Mesenchymal stem cell (in vitro differentiated cells and primary cell): ENCODE measurements around the gene OR2A12.

Experiments
- DNase-seq: peaks from one replicate; pipeline ENCODE4 v3.0.0-alpha.2; 2013
- H2AFZ ChIP-seq: one replicate; pipeline ENCODE4 v1.6.1; 2013; ENCODE audit warnings: low read depth, mild to moderate bottlenecking, control low read depth, inconsistent platforms, low read length, moderate library complexity
- H2AK5ac ChIP-seq: 2 replicates; pipeline ENCODE4 v1.6.1; 2013; ENCODE audit warnings: low read length, moderate library complexity, mild to moderate bottlenecking, inconsistent platforms; ENCODE audit not compliant: severe bottlenecking
- H2BK120ac ChIP-seq: one replicate; pipeline ENCODE4 v1.6.1; 2013; ENCODE audit warnings: low read depth, mild to moderate bottlenecking, inconsistent platforms, low read length, moderate library complexity
- H2BK12ac ChIP-seq, 2 experiments: one replicate each; pipeline ENCODE4 v1.6.1; 2013; ENCODE audit warnings: inconsistent platforms in 2 of 2, low read length in 2 of 2, mild to moderate bottlenecking in 2 of 2, moderate library complexity in 2 of 2, control low read depth in 1 of 2
- H2BK15ac ChIP-seq: one replicate; pipeline ENCODE4 v1.6.1; 2013; ENCODE audit warnings: mild to moderate bottlenecking, low read depth, inconsistent platforms; ENCODE audit not compliant: poor library complexity, severe bottlenecking
- H2BK5ac ChIP-seq: 2 replicates; pipeline ENCODE4 v1.6.1; 2013; ENCODE audit warnings: low read depth, mild to moderate bottlenecking, low read length, control low read depth, inconsistent platforms; ENCODE audit not compliant: poor library complexity, severe bottlenecking
- H3K14ac ChIP-seq, 2 experiments: one replicate each; pipeline ENCODE4 v1.6.1; 2013; ENCODE audit warnings: inconsistent platforms in 2 of 2, low read length in 2 of 2, control low read depth in 1 of 2, mild to moderate bottlenecking in 1 of 2, moderate library complexity in 1 of 2
- H3K18ac ChIP-seq, 2 experiments: one replicate each; pipeline ENCODE4 v1.6.1; 2013; ENCODE audit warnings: inconsistent platforms in 2 of 2, low read length in 2 of 2, control low read depth in 1 of 2, low read depth in 1 of 2, mild to moderate bottlenecking in 1 of 2
- H3K23ac ChIP-seq, 2 experiments: one replicate each; pipeline ENCODE4 v1.6.1; 2013; ENCODE audit warnings: inconsistent platforms in 2 of 2, low read length in 2 of 2, mild to moderate bottlenecking in 2 of 2, moderate library complexity in 2 of 2, control low read depth in 1 of 2
- H3K27ac ChIP-seq: 2 replicates; pipeline ENCODE4 v1.5.1; 2013; ENCODE audit warnings: mild to moderate bottlenecking, moderate library complexity, low read length, control low read depth, inconsistent platforms; ENCODE audit not compliant: poor library complexity, severe bottlenecking
- H3K27me3 ChIP-seq, 2 experiments: 2 replicates each; pipeline versions ENCODE4 v1.6.1 to v1.7.0; 2013; ENCODE audit warnings: low read length in 2 of 2, mild to moderate bottlenecking in 2 of 2, moderate library complexity in 2 of 2, control low read depth in 1 of 2, inconsistent platforms in 1 of 2; ENCODE audit not compliant: control insufficient read depth in 1 of 2, insufficient read depth in 1 of 2
- H3K36me3 ChIP-seq, 2 experiments: 2 replicates each; pipeline versions ENCODE4 v1.6.1 to v1.7.0; 2013; ENCODE audit warnings: low read length in 2 of 2, control low read depth in 1 of 2, inconsistent platforms in 1 of 2, low read depth in 1 of 2, mild to moderate bottlenecking in 1 of 2; ENCODE audit not compliant: insufficient read depth in 2 of 2, control insufficient read depth in 1 of 2
- H3K4ac ChIP-seq, 2 experiments: one replicate each; pipeline ENCODE4 v1.6.1; 2013; ENCODE audit warnings: inconsistent platforms in 2 of 2, low read length in 2 of 2, mild to moderate bottlenecking in 2 of 2, moderate library complexity in 2 of 2, control low read depth in 1 of 2, low read depth in 1 of 2
- H3K4me1 ChIP-seq: 2 replicates; pipeline ENCODE4 v1.6.1; 2013; ENCODE audit warnings: low read depth, low read length, control low read depth; ENCODE audit not compliant: control insufficient read depth, insufficient read depth
- H3K4me2 ChIP-seq: 2 replicates; pipeline ENCODE4 v1.6.1; 2013; ENCODE audit warnings: low read length, mild to moderate bottlenecking, inconsistent platforms; ENCODE audit not compliant: poor library complexity, severe bottlenecking
- H3K4me3 ChIP-seq, 2 experiments: 2 replicates each; pipeline versions ENCODE4 v1.5.1 to v1.7.0; 2013; ENCODE audit warnings: low read length in 2 of 2, mild to moderate bottlenecking in 2 of 2, control low read depth in 1 of 2, low read depth in 1 of 2; ENCODE audit not compliant: insufficient read depth in 1 of 2
- H3K79me1 ChIP-seq: replicated peaks from 2 replicates; pipeline ENCODE4 v1.6.1; 2013; ENCODE audit warnings: mild to moderate bottlenecking, control low read depth, low read length, inconsistent platforms; ENCODE audit not compliant: poor library complexity, severe bottlenecking
- H3K9ac ChIP-seq: 2 replicates; pipeline ENCODE4 v1.7.0; 2013; ENCODE audit warnings: mild to moderate bottlenecking, low read length, moderate library complexity
- H3K9me3 ChIP-seq: 2 replicates; pipeline ENCODE4 v1.7.0; 2013; ENCODE audit warnings: mild to moderate bottlenecking, low read length; ENCODE audit not compliant: control insufficient read depth
- H4K8ac ChIP-seq: one replicate; pipeline ENCODE4 v1.6.1; 2013; ENCODE audit warnings: inconsistent platforms, mild to moderate bottlenecking, low read length, moderate library complexity
- H4K91ac ChIP-seq: one replicate; pipeline ENCODE4 v1.6.1; 2013; ENCODE audit warnings: mild to moderate bottlenecking, low read length, inconsistent platforms
- WGBS: methylation state at CpG from one replicate; pipeline ENCODE4 v1.1.7; 2013; ENCODE audit warnings: mixed read lengths; 5-methylcytosine and 5-hydroxymethylcytosine counted together

Gene OR2A12

GRCh38 chr7:144132262-144132661 lies 46.2 kb downstream of the OR2A12 start:
- no peak overlapping the region for H3K4me2 ChIP-seq
- no peak overlapping the region for H3K23ac ChIP-seq
- H3K36me3 ChIP-seq: no peaks in the 10 kb centered on the region
- no peak overlapping the region for H2BK120ac ChIP-seq
- H3K9me3 ChIP-seq: no peaks in the 10 kb centered on the region
- H4K91ac ChIP-seq: no peak overlapping the region
- no peak overlapping the region for H3K14ac ChIP-seq
- H2AK5ac ChIP-seq: no peak overlapping the region
- H2BK5ac ChIP-seq: no peak overlapping the region
- no peak overlapping the region for H2BK12ac ChIP-seq
- H3K4me3 ChIP-seq: no peak overlapping the region
- H2BK15ac ChIP-seq: no peak overlapping the region
- no peak overlapping the region for H4K8ac ChIP-seq
- no peak overlapping the region for H2AFZ ChIP-seq
- WGBS: 74% methylated on average over 3 of the region's 3 CpGs
- H3K27me3 ChIP-seq: no peaks in the 10 kb centered on the region
- DNase-seq: no peak
- H3K18ac ChIP-seq: no peak overlapping the region
- H3K79me1 ChIP-seq: no peaks in the 10 kb centered on the region
- H3K4me1 ChIP-seq: no peaks in the 10 kb centered on the region
- no peak overlapping the region for H3K27ac ChIP-seq
- no peak overlapping the region for H3K4ac ChIP-seq
- no peak overlapping the region for H3K9ac ChIP-seq

DNA sequence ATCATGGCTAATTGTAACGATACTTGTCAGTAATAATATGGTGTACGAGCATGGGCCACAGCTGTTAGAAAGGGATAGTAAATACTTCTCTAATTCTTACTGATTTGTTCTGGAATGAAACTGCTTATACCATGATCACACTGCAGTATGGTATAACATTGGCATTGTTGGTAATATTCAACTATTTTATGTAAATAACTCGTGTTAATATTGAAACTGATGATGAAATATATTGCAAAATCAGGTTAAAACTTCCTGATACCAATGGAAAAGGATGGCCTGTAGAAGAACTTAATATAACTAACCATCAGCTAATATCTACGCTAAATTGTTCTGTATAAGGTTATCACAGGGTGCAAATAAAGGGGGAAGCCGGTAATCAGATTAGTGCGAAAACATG lies 47.2 kb downstream of the OR2A12 start:
- WGBS: 75% methylated on average over 2 of the region's 6 CpGs

DNA sequence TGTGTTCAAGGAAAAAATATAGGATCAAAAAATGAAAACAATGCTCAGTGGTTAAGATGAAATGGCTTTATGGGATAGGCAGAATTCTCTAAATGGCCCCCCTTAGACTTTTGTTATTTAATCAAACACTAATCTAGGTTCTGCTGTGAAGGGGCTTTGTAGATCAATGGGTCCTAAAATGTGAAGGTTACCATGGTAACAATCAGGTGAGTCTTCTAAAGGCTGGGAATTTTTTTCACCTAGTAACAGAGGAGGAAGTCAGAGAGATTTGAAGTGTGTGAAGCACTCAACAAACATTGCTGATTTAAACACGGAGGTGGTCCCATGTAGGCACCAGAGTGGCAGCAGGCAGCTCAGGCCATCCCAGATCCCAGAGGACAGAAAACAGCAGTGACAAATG lies 48.0 kb downstream of the OR2A12 start:
- no peaks in the 10 kb centered on the region for H3K9me3 ChIP-seq
- H2BK12ac ChIP-seq: no peak overlapping the region
- H3K23ac ChIP-seq: no peak overlapping the region
- H4K8ac ChIP-seq: no peak overlapping the region
- no peak overlapping the region for H2BK120ac ChIP-seq
- no peak overlapping the region for H3K4me3 ChIP-seq
- no peak overlapping the region for H3K4ac ChIP-seq
- H2BK5ac ChIP-seq: no peak overlapping the region
- no peak overlapping the region for H4K91ac ChIP-seq
- H3K14ac ChIP-seq: no peak overlapping the region
- no peak overlapping the region for H3K18ac ChIP-seq
- no peaks in the 10 kb centered on the region for H3K79me1 ChIP-seq
- H2AFZ ChIP-seq: no peak overlapping the region
- H3K4me1 ChIP-seq: no peaks in the 10 kb centered on the region
- no peak overlapping the region for H3K9ac ChIP-seq
- no peak overlapping the region for H2BK15ac ChIP-seq
- H3K27me3 ChIP-seq: no peaks in the 10 kb centered on the region
- no peak overlapping the region for H2AK5ac ChIP-seq
- no peak overlapping the region for H3K4me2 ChIP-seq
- 91% methylated on average over 1 of the region's 1 CpG for WGBS
- no peaks in the 10 kb centered on the region for H3K36me3 ChIP-seq
- H3K27ac ChIP-seq: no peak overlapping the region
- DNase-seq: no peak

More for the DNA sequence above, 47.2 kb downstream of the OR2A12 start:
- H4K8ac ChIP-seq: no peak overlapping the region
- H3K23ac ChIP-seq: no peak overlapping the region
- no peaks in the 10 kb centered on the region for H3K79me1 ChIP-seq
- no peaks in the 10 kb centered on the region for H3K9me3 ChIP-seq
- no peak overlapping the region for H3K4me3 ChIP-seq
- no peaks in the 10 kb centered on the region for H3K4me1 ChIP-seq
- no peak overlapping the region for H2BK120ac ChIP-seq
- no peak overlapping the region for H3K4me2 ChIP-seq
- H3K9ac ChIP-seq: no peak overlapping the region
- H3K36me3 ChIP-seq: no peaks in the 10 kb centered on the region
- H3K4ac ChIP-seq: no peak overlapping the region
- no peak overlapping the region for H2BK5ac ChIP-seq
- no peak overlapping the region for H3K27ac ChIP-seq
- H2AK5ac ChIP-seq: no peak overlapping the region
- no peak overlapping the region for H3K18ac ChIP-seq
- no peak overlapping the region for H3K14ac ChIP-seq
- H2BK12ac ChIP-seq: no peak overlapping the region
- H3K27me3 ChIP-seq: no peaks in the 10 kb centered on the region
- no peak overlapping the region for H4K91ac ChIP-seq
- H2AFZ ChIP-seq: no peak overlapping the region
- H2BK15ac ChIP-seq: no peak overlapping the region
- DNase-seq: no peak

DNA sequence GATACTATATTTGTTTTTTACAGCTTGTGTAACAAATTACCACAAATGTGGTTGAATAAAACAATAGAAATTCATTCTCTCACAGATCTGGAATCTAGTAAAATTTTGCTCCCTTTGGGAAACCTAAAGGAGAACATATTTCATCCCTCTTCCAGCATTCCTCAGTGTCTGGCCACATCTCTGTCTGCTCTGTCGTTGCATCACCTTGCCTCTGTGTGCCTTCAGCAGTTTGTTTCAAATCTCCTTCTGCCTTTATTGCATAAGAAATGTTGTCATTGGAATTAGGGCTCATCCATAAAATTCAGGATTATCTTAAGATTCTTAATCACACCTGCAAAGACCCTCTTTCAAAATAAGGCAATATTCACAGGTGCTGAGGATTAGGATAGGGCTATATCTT lies 51.4 kb downstream of the OR2A12 start:
- Histone ChIP-seq H2BK120ac (no peak overlapping the region), H2BK5ac (no peak overlapping the region), H4K91ac (no peak overlapping the region), H3K79me1 (no peaks in the 10 kb centered on the region), H3K14ac (no peak overlapping the region), H3K36me3 (no peaks in the 10 kb centered on the region), H2BK15ac (no peak overlapping the region), H2AK5ac (no peak overlapping the region), H3K9ac (no peak overlapping the region), H3K4me1 (no peaks in the 10 kb centered on the region), H2AFZ (no peak overlapping the region), H3K23ac (no peak overlapping the region), H2BK12ac (no peak overlapping the region), H4K8ac (no peak overlapping the region), H3K9me3 (peaks cover 6% of the 10 kb centered on the region), H3K27ac (no peak overlapping the region), H3K4me2 (no peak overlapping the region), H3K4me3 (no peak overlapping the region), H3K18ac (no peak overlapping the region), H3K27me3 (no peaks in the 10 kb centered on the region), H3K4ac (no peak overlapping the region)
- WGBS: 75% methylated on average over 1 of the region's 1 CpG
- no peak for DNase-seq
